VCaP (cell line): ENCODE results near the gene PRDM16.

Experiments used
- H3K27ac ChIP-seq: fragments of 450-650 bp; 2 replicates; pipeline ENCODE4 v1.5.1; 2017
- CTCF ChIP-seq: fragments of 450-650 bp; conservative IDR thresholded peaks from 2 replicates; pipeline ENCODE4 v1.5.1; 2017; ENCODE audit warnings: mild to moderate bottlenecking, moderate library complexity

Gene PRDM16

GRCh38 chr1:3441880-3442279 is 372.9 kb downstream of the PRDM16 start:
- TF ChIP-seq CTCF, result no peak
- no peak overlapping the region for H3K27ac ChIP-seq

- no peak overlapping the region for H3K27ac ChIP-seq
- TF ChIP-seq CTCF, result no peak
Observed at GRCh38 chr1:3442331-3442730, 373.3 kb downstream of the PRDM16 start.

GRCh38 chr1:3442901-3443300 is 373.9 kb downstream of the PRDM16 start:
- no peak overlapping the region for H3K27ac ChIP-seq
- no peak for TF ChIP-seq CTCF

- TF ChIP-seq CTCF, result no peak
- no peak overlapping the region for H3K27ac ChIP-seq
Observed at GRCh38 chr1:3443807-3444206, 374.8 kb downstream of the PRDM16 start.

- no peak for TF ChIP-seq CTCF
Observed at GRCh38 chr1:3444298-3444697, 375.3 kb downstream of the PRDM16 start.

GRCh38 chr1:3444736-3445135 is 375.7 kb downstream of the PRDM16 start:
- no peak for TF ChIP-seq CTCF
- H3K27ac ChIP-seq, result no peak overlapping the region

More at GRCh38 chr1:3444298-3444697, 375.3 kb downstream of the PRDM16 start:
- H3K27ac ChIP-seq, result no peak overlapping the region

GRCh38 chr1:3450202-3450863 is 381.3 kb downstream of the PRDM16 start:
- no peak overlapping the region for H3K27ac ChIP-seq
- TF ChIP-seq CTCF, result no peak
